ENCODE data around the gene GPR55. TPM values are rescaled to one million over a fixed set of nuclear protein-coding genes. Genes with fewer than 3 reads are reported as not detected.

Gene GPR55
- total and polyA plus RNA-seq, 2 donors (not counting 3 experiments of a cell fraction or from before 2014, with no cell fraction given): not detected

DNA sequence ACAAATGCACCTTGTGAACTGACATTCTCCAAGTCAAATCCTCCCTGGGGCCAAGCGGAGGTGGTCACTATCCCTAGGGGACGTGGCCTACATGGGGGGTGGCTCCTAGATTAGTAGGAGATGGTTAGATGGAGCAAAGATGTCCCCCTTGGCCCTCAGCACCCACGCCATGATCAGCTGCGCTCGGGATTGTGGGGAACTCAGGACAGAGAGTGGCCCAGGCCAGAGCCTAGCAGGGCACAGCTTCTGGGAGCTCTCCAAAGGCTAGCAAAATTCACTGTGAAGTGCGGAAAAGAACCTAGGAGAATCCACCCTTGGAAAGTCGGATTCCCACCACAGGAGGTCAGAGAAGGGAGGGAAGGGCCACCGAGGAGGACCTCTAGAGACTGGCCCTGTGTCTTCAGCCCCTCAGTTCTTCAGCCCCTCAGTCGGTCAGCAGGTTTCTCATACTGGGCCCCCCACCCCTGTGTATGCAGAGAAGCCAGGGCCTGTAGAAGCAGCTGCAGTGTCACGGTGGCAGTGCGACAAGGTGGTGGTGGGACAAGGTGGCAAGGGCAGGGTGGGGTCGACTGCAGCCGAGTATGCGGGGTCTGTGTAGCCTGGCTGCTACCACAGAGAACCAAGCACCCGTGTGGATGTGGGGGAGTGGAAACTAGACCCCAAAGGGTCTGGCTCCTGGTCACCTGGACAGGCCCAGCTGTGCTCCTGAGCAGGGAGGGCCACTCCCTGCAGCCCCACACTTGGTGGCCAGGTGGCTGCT, 18.4 kb downstream of the GPR55 start:
- DNase-seq (ENCODE audit: low read depth, low spot score) (no peak), FAIRE-seq (no peak)
- intact Hi-C loops (cut with micrococcal nuclease): no loop called here
- no peaks in the 10 kb centered on the region for H3K9me1 ChIP-seq (replicated peaks; ENCODE audit: control insufficient read depth, extremely low read depth, insufficient read depth, low read length)
- H3K4me2 ChIP-seq (ENCODE audit: insufficient read depth, low read length): no peak overlapping the region
- H3K36me3 ChIP-seq (ENCODE audit: control insufficient read depth in 2 of 2, extremely low read depth in 1 of 2, insufficient read depth in 2 of 2, low read length in 2 of 2): no peaks in the 10 kb centered on the region
- TF ChIP-seq, protein P1, sequence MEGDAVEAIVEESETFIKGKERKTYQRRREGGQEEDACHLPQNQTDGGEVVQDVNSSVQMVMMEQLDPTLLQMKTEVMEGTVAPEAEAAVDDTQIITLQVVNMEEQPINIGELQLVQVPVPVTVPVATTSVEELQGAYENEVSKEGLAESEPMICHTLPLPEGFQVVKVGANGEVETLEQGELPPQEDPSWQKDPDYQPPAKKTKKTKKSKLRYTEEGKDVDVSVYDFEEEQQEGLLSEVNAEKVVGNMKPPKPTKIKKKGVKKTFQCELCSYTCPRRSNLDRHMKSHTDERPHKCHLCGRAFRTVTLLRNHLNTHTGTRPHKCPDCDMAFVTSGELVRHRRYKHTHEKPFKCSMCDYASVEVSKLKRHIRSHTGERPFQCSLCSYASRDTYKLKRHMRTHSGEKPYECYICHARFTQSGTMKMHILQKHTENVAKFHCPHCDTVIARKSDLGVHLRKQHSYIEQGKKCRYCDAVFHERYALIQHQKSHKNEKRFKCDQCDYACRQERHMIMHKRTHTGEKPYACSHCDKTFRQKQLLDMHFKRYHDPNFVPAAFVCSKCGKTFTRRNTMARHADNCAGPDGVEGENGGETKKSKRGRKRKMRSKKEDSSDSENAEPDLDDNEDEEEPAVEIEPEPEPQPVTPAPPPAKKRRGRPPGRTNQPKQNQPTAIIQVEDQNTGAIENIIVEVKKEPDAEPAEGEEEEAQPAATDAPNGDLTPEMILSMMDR (IDR thresholded peaks at IDR 0.05; ENCODE audit: extremely low read depth in 1 of 2, insufficient read depth in 1 of 2, low read depth in 1 of 2, low read length in 2 of 2): no peak
- TF ChIP-seq JUN (IDR thresholded peaks at IDR 0.05; ENCODE audit: borderline replicate concordance, insufficient read depth, insufficient read length, low read depth) (no peak), POLR2A (IDR thresholded peaks at IDR 0.05; ENCODE audit: low read depth, low read length) (no peak), MYC (IDR thresholded peaks at IDR 0.05; ENCODE audit: low read depth, low read length) (no peak), POLR2AphosphoS5 (IDR thresholded peaks at IDR 0.05; ENCODE audit: insufficient read depth, low read depth, low read length) (no peak), EZH2 (IDR thresholded peaks at IDR 0.05; ENCODE audit: borderline replicate concordance, low read depth, low read length, severe bottlenecking) (no peak), GATA2 (IDR thresholded peaks at IDR 0.05; ENCODE audit: insufficient read depth, insufficient read length, low read depth, low read length) (no peak), FOS (IDR thresholded peaks at IDR 0.05; ENCODE audit: borderline replicate concordance, insufficient read depth, low read length) (no peak)
- TF ChIP-seq, protein P2, sequence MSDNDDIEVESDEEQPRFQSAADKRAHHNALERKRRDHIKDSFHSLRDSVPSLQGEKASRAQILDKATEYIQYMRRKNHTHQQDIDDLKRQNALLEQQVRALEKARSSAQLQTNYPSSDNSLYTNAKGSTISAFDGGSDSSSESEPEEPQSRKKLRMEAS (IDR thresholded peaks at IDR 0.05; ENCODE audit: insufficient read depth, insufficient read length): no peak
- no peak overlapping the region for H2AFZ ChIP-seq (ENCODE audit: low read depth, low read length)
- no peaks in the 10 kb centered on the region for H3K9me3 ChIP-seq (replicated peaks; ENCODE audit: control insufficient read depth, insufficient read depth, low read length)
- no peak overlapping the region for H3K4me3 ChIP-seq (replicated peaks in 1 of 3; ENCODE audit: insufficient read depth in 1 of 3, low read depth in 1 of 3, low read length in 3 of 3)
- H3K27me3 ChIP-seq (ENCODE audit: control insufficient read depth in 2 of 2, insufficient read depth in 2 of 2, low read length in 2 of 2): no peaks in the 10 kb centered on the region
- H3K27ac ChIP-seq (ENCODE audit: insufficient read depth, low read depth, low read length): no peak overlapping the region
- H3K4me1 ChIP-seq (ENCODE audit: control insufficient read depth, extremely low read depth, insufficient read depth, low read length): no peaks in the 10 kb centered on the region
- H4K20me1 ChIP-seq (replicated peaks; ENCODE audit: control insufficient read depth, extremely low read depth, insufficient read depth, low read length): no peaks in the 10 kb centered on the region
- no TSS peak for BruUV-seq (replicated peaks)
- dilution Hi-C loops (cut with MboI; ENCODE audit: extremely low pct_ligation_motif_present, low sequenced_read_pairs): no loop called here
- H3K9ac ChIP-seq (replicated peaks; ENCODE audit: extremely low read depth, insufficient read depth, low read length): no peak overlapping the region
- no peaks in the 10 kb centered on the region for H3K79me2 ChIP-seq (ENCODE audit: control insufficient read depth, insufficient read depth, low read length)
- POLR2A ChIA-PET: no interaction called here
- CTCF ChIA-PET: no interaction called here

All from endothelial cell of umbilical vein (primary cell).